Ureter (tissue), 1 donor: Measurements from ENCODE around the gene WNT7A. TPM values are rescaled to one million over a fixed set of nuclear protein-coding genes. Genes with fewer than 3 reads are reported as not detected.
A peak's percentile ranks its signal among the peaks of the same experiment; 100 is the strongest.
"Not testable (repeated sequence)": the region's sequence is repeated elsewhere in the genome, so short reads cannot be mapped to it uniquely, and the experiment has no call there.

Experiments
- DNase-seq: peaks from one replicate; pipeline ENCODE4 v3.0.0-alpha.2; 2020; ENCODE audit warnings: low spot score
- total RNA-seq: library from RNA; stranded (reverse); gene quantifications from one replicate; pipeline ENCODE4 v1.2.4, GENCODE V29; 2023
- donor health status: DM: yes; HTN: yes; CAD: no.

WNT7A gene
- total RNA-seq, 1 donor from 2014 or later, result 1.4 TPM

- DNase-seq, result no peak
Observed at GRCh38 chr3:13865581-13865980, 14.3 kb downstream of the WNT7A start.

DNA sequence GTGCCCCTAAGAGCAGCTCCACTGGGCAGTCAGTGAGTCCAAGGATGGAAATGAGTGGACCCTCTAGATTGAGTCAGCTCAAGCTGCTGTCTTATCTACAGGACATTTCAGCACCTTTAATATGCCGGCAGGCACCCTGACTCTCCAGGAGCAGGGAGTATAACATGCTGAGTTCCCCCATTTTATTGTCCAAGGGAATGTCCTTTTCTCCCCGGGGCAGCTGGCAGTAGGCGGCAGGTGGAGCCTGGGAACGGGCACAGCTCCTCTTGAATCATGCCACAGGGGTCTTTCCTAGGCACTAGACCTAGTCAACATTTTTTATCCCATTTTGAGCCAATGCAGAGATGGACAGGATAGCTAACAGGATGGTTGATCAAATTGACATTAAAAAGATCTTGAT lies 14.8 kb downstream of the WNT7A start:
- no peak for DNase-seq

- no peak for DNase-seq
Observed at GRCh38 chr3:13863965-13864595, 15.8 kb downstream of the WNT7A start.

DNA sequence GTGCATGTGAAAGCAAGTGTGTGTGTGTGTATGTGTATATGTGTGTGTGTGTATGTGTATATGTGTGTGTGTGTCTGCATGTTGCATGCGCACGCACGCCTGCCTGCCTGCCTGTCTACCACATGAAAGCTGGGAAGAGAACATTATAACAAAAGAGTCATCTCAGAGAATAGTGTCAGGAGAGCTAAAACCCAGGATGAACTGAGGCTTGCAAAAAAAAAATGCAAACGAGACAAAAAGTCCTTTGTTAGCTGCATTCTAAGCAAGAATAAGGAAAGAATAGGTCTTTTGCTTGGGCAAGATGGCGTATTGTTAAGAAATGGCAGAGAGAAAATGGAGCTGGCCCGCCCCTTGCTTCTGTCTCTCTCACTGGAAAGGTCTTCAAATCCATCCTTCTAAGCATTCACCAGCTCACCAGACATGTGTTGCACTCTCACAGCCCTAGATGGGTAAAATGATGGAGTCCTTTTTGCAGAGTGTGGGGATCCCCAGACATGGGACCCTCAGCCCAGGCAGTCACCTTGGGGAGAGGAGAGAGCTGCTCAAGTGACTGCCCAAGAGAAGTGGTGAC lies 16.4 kb downstream of the WNT7A start:
- no peak for DNase-seq

- no peak for DNase-seq
Observed at GRCh38 chr3:13861461-13861860, 18.4 kb downstream of the WNT7A start.

DNA sequence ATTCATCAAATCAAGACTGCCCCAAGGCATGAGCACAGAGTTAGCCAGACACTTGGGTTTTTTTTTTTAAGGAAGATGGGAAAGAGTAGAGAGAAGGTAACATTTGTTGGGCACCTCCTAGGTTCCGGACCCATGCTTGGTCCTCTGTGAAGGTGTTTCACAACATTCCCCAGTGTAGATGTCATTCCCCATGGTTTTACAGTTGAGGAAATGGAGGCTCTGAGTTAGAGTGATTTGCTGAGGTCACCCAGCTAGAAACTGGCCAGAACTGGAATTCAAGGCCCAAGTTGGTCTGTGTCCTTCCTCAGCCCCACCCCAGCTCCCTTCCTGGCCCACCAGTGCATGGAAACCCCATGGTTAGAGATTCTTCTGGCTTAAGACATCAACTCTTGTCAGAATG lies 19.9 kb downstream of the WNT7A start:
- no peak for DNase-seq

GRCh38 chr3:13858768-13859520 lies 20.9 kb downstream of the WNT7A start:
- no peak for DNase-seq

DNA sequence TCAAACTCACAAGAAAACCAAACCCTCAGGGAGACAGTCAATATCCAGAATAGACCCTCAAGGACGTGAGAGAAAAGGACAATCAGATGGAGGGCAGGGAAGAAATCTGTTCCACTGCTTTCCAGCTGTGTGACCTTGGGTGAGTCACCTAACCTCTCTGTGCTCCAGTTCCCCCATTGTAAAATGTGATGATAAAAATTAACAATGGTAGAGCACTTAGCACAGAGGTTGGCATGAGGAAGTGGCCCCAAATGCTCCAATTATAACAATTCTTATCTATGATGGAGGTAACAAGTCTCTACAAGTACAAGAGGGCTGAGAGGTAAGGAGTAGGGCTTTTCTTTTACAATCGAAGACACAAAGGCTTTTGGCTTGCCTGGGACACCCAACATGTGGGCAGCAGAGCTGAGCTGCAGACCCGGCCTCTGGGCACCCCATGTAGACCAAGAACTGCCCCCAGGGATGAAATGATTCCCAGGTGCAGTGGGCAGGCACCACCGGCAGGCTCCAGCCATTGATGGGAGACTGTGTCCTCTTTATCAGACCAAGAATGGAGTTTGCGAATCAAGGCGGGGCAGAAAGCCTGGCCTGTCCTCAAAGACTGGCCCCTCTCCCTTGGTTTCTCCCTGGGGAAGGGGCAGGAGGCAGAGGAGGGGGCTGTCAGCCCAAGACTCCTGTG lies 22.0 kb downstream of the WNT7A start:
- no peak for DNase-seq

GRCh38 chr3:13856628-13857027 lies 23.2 kb downstream of the WNT7A start:
- DNase-seq, result not testable (repeated sequence)

GRCh38 chr3:13856006-13856405 lies 23.9 kb downstream of the WNT7A start:
- DNase-seq, result no peak

DNA sequence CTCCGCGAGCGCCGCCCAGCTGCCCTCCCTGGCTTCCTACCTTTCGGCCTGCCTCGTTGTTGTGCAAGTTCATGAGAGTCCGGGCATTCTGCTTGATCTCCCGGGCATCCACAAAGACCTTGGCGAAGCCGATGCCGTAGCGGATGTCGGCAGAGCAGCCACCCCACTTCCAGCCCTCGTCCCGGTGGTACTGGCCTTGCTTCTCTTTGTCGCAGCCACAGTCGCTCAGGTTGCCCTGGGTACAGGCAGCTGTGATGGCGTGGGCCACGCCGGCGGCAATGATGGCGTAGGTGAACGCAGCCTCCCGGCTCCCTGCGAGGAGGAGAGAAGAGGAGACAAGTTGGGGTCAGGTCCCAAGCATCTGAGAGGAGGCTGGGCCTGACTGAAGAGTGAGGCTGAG lies 25.4 kb downstream of the WNT7A start:
- no peak for DNase-seq

DNA sequence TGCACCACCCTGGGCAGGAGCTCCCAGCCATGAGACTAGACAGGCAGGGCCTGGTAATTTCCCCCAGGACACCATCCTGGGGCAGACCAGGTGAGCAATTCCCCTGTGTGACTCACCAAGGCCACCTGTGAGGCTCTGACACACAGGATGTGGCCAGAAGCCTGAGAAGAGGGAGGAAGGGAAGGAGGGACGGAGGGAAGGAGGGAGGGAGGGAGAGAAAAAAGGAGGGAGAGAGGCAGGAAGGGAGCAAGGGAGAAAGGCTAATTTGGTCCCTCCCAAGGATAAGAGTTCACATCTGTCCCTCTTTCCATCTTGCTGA lies 25.9 kb downstream of the WNT7A start:
- DNase-seq, result peak; percentile 76

DNA sequence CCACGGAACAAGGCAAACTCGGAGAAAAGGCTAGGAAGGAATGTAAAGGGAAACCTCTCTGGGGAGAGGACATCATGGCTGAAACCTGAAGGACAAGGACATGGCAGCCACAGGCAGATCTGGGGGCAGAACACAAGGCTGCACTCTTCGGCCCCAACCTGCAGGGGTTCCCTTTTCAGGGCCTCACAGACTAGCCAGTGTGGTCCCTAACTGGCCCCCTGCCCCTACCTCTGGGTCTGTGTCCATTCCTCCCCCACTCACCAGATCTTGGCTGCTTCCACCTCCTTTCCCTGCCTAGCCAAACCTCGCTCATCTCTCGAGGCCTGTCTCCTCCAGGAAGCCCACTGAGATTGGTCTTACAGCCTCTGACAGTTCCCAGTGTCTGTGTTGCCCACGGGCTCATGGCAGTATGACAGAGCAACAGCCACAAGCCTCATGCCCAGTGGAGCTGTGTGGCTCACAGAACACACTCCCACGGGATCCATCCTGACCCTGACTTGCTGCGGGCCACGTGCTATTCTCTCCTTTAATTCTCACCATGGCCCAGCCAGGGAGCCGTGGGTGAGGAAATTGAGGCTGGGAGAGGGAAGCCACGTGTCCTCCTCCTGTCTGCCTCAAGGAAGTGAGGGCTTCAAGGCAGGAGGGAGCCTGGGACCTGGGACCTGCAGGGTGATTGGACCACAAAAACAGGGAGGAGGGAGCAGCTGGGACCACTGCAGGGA lies 26.5 kb downstream of the WNT7A start:
- DNase-seq, result no peak

GRCh38 chr3:13852638-13853009 lies 27.2 kb downstream of the WNT7A start:
- DNase-seq, result no peak

DNA sequence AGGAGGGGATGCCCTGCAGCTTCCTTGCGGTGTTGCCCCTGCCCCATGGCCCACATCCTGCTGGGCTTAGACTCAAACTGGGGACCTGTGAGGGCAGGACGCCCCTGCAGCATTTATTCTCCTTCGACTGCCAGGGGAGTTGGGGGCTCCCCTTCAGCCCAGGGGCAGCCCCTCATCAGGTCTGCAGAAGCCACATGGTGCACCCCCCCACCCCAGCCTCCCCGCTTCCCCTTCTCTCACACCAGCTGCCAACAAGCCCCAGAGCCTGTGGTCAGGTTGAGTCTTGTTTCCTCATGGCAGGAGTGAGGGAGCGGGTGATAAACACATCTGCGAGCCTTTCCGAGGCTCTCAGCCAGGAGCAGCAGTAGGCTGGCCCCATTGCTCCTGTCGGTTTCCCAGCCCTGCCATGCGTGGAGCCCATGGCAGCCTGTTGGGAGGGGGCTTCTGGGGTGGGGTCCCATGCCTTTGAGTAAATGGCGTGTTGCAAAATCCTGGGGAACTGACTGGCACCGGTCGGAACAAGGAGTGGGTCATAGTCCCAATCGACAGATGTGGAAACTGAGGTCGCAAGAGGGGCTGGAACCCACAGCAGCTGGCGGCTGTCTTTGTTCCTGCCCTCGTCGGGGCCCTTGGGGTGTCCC lies 27.8 kb downstream of the WNT7A start:
- peak; percentile 52 for DNase-seq

- no peak for DNase-seq
Observed at GRCh38 chr3:13851091-13851849, 28.6 kb downstream of the WNT7A start.

- DNase-seq, result peak; percentile 74
Observed at GRCh38 chr3:13850161-13850945, 29.5 kb downstream of the WNT7A start.

DNA sequence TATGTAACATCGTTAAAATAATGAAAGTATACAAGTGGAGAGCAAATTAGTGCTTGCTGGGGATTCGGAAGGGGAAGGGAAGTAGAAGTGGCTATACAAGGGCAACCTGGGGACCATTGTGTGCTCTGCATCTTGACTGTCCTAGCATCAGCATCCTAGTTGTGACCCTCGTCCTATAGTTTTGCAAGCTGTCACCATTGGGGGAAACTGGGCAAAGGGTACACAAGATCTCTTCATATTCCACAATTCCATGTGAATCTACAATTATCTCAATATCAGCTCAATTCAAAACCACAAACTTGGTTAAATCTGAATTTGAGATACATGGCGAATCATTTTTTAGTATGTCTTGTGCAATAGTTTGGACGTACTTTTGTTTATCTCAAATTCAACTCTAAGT lies 30.9 kb downstream of the WNT7A start:
- no peak for DNase-seq

DNA sequence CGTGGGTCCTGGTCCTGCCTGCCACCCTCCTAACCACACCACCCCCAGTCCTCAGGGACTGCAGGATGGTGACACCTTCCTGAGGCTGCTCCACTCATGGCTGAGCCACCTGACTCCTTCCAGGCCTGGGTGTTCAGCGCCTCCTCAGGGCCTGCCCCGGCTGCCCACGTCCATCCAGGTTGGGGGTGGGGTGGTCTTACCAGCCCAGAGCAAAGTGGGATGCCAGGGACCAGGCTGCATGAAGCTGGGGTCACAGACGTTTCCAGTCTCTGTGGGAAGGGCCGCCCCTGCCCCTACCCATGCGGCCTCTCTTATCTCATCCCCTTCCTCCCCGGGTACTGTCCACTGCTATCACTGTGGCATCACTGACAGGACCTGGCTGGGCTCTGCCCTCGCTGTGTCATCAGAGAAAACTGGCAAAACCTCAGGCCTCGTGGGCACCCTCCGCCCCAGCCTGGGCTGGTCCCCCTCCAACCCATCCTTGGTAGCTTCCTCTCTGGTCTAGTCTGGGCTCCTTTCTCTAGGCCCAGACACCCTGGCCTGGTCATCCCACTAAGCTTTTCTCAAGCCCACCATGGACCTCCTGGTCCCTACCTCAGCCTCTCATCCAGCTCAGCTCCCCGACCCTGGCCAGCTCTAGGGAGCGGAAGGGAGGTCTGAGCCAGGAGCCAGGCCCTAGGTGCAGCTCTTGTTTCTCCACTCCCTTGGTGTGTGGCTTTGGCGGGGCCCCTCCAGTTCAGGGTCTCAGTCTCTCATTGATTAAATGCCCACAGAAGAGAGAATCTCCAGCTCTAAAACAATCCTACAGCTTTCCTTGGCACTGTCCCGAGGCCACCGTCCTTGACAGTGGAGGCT lies 32.9 kb downstream of the WNT7A start:
- no peak for DNase-seq
